NCI-H187 (cell line): ENCODE measurements around the gene VLDLR.

Source experiments
- DNase-seq, 2 experiments: peaks; one replicate each; lab custom pipeline; 2025; lab: John Stamatoyannopoulos, UW

VLDLR gene

DNA sequence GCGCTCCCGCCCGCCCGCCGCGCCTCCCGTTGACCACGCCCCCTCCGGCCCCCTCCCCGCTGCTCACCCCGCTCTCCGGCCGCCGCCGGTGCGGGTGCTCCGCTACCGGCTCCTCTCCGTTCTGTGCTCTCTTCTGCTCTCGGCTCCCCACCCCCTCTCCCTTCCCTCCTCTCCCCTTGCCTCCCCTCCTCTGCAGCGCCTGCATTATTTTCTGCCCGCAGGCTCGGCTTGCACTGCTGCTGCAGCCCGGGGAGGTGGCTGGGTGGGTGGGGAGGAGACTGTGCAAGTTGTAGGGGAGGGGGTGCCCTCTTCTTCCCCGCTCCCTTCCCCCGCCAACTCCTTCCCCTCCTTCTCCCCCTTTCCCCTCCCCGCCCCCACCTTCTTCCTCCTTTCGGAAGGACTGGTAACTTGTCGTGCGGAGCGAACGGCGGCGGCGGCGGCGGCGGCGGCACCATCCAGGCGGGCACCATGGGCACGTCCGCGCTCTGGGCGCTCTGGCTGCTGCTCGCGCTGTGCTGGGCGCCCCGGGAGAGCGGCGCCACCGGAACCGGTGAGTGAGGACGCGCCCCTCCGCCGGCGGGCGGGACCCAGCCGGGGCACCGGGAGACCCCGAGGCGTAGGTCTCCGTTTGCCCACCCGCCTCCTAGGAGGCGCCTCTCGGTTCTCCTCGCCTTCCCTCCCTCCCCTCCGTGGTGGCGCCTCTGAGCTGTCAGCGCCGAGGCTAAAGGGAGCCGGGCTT is at the start of gene VLDLR:
TSS of gene VLDLR (plus strand) at position 66 of the 739 bp plus-strand sequence. CDS start at position 469, 403 bp downstream.
- peak; percentile 51 to 58 for DNase-seq

DNA sequence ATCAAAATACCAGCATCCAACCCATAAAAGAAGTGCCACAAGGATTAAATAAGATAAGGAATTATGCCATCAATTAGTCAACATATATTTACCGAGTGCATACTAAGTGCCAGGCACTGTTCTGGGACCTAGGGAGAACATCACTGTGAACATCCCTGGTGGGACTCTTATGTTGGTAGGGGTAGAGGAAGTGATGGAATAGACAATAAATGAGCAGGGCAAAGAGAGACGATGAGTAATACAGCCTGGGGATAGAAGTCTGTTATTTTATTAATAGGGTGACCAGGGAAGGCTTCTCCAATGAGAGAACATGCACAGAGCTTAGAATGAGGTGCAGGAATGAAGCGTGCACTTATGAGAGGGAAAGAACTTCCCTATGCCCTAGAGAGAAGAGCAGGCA is 47.4 kb upstream of the VLDLR start:
- DNase-seq, result no peak

DNA sequence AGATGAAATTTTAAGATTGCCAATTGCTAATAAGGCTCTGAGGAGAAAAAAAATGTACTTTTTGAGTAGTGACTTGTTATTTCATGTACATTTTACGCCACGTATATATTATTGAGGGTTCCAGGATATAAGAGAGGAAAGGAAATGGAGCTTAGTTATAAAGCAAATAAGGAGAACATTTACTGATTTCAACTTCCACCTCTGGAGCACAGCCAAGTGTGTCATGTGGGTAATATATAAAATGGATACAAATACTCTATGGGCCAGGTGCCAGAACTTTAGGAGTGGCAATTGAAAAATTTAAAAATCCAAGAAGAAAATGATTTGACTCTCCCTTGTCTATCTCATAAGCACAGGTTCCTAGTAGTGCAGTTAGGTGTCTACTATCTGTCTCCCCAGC is 45.0 kb upstream of the VLDLR start:
- no peak for DNase-seq

- DNase-seq, result no peak
Observed at GRCh38 chr9:2583308-2584013, 38.1 kb upstream of the VLDLR start.

DNA sequence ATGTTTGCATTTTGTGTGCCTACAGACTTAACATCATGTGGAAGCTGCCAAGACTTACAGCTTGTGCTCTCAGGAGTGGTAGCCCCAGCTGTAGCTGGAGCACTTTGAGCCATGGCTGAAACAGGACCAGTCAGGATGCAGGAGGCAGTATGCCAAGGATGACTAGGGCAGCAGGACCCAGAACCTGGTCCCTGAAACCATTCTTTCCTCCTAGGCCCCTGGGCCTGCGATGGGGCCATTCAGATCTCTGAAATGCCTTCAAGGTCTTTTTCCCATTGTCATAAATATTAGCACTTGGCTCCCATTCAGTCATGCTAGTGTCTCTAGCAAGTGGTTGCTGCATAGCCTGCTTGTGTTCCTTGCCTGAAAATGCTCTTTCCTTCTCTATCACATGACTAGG is 29.6 kb upstream of the VLDLR start:
- DNase-seq, result no peak

- no peak for DNase-seq
Observed at GRCh38 chr9:2593744-2594143, 27.8 kb upstream of the VLDLR start.

DNA sequence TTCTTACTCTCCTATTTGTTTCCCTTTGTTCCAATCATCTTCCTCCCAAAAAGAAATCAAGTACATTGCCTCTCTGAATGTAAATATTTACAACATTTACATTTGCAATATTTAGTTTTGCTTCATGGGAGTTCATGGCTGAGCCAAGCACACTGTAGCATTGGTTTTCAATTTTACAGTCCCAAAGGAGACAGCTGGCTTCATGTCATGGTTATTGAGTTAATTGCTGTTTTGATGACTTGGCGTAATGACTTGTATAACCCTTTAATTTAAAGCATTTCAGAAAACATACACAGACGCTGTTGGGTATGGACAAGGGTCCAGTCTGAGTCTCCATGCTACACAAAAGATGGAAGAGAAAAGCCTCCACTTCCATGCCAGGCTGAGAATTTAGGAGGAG is 25.6 kb upstream of the VLDLR start:
- no peak for DNase-seq

DNA sequence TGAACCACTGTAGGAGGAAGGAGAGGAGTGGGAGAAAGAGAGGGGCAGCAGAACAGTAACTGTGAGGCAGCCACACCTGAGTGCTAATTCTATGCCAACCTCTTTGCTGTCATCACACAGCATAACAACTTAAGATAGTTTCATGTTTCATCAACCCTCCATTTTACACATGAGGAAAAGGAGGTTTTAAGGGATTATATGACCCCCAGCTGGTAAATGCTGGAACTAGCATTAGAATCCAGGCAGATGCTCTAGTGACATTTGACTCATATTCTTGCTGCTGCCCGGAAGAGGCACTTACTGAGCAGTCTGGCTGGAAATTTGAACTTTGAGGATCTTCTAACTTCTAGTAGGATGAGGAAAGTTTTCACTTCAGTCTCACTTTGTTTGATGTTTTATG is 24.1 kb upstream of the VLDLR start:
- DNase-seq, result peak in 1 of 2 experiments; percentile 27

- DNase-seq, result no peak
Observed at GRCh38 chr9:2599896-2600295, 21.7 kb upstream of the VLDLR start.

DNA sequence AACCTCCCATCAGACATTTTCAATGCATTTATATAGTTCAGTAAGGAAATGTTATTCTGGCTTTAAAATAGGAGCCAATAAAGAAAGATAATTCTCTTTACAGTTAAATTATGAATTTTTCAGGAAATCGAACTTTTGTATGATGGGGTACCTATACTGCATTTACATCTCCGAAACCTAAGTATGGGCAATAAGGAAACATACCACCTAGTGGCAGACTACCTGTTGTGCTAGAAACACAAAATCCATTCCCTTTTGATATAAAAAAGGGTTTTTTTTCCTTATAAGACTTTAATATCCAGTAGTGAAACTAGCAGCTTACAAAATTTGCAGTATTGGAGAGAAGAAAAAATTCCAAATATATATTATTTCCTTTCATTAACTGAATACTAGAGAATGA is 21.3 kb upstream of the VLDLR start:
- DNase-seq, result no peak

GRCh38 chr9:2601785-2602378 is 19.7 kb upstream of the VLDLR start:
- DNase-seq, result no peak

DNA sequence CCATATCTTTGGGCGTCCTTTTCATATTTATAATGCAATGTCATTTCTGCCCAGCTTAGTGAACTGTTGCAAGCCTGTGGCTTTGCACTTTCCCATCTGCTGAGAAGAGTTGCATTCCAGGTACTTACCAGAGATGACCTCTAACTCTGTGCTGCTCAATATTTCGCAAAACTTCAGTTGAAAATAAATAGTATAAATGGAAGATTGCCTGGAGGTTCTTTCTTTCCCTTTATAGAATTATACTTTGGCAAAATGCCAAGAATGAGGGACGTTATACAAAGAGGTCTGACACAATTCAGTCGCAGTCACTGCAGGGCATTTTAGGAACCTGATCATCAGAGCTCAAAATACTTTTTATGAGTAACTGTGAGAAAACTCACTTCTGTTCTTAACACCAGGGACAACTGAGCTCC is 18.9 kb upstream of the VLDLR start:
- DNase-seq, result no peak

DNA sequence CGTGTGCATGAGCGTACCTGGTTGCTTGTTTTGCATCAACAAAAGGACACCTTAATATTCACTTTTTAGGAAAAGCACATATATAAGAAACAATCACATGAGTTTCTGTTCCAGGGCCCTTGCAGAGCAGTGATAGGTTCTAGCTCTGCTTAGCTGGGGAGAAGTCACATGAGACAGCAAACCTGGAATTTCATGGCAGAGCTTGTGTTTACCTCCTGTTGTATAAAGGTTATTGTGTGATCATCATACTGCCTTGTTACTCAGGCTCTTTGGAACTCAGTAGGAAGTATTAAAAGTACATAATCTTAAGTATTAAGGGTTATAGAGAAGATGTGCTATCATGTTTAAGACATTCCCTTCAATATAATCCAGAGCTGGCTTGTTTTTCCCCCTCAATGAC is 18.0 kb upstream of the VLDLR start:
- no peak for DNase-seq

GRCh38 chr9:2605246-2605645 is 16.3 kb upstream of the VLDLR start:
- no peak for DNase-seq

GRCh38 chr9:2608276-2608675 is 13.3 kb upstream of the VLDLR start:
- DNase-seq, result no peak

DNA sequence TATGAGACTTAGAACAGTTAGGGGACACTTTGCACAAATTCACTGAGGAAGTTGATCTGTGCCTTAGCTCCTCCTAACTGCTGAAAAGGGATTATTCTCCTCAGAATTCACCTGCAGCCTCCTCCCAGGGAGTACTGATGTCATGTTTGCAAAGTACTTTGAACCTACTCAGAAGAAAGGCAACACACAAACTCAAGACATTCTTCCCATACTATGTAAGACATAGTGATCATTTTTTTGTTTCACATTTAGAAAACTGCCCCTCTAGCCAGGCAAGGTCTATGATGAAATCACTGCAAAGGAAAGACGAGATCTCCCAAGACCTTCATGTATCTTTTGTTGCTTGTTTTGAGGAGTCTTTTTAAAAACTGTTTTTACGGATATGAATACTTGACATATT is 10.6 kb upstream of the VLDLR start:
- no peak for DNase-seq

DNA sequence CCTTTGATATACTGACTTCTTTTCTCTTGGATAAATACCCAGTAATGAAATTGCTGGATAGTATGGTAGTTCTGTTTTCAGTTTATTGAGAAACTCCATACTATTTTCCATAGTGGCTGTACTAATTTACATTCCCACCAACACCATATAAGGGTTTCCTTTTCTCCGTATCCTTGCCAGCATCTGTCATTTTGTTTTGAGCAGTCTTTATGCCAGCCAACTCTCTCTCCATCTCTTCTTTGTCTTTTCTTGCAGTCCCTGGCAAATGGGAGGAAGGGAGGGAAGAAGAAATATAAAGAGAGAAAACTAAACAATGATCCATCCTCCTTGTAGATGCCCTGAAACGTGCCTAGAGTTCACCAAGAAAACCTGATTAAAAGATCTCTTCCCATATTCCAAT is 9.6 kb upstream of the VLDLR start:
- no peak for DNase-seq

DNA sequence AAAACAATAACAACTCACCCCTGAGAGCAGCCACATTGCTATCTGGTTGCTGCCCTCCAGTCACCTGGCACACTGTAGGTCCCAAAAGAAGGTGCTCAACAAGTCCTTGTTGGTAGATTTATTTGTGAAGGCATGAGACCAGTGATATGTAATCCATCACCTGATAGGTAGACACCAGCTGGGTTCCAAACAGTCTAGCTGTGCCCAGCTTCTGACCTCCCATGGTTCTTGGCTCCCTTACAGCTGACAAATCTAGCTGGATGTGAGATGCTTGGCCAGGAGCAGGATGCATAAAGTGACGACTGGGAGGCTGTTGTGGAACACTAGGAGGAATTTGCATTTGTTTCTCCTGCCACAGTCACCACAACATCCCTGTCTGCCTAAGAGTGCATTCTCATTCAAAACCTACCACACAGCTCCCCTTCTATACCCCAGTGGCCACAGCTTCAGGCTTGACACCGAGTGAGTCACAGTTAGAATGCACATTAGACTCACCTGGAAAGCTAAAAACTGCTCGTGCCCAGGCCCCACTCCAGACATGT is 7.8 kb upstream of the VLDLR start:
- DNase-seq, result no peak

- DNase-seq, result no peak
Observed at GRCh38 chr9:2615497-2615896, 6.1 kb upstream of the VLDLR start.

DNA sequence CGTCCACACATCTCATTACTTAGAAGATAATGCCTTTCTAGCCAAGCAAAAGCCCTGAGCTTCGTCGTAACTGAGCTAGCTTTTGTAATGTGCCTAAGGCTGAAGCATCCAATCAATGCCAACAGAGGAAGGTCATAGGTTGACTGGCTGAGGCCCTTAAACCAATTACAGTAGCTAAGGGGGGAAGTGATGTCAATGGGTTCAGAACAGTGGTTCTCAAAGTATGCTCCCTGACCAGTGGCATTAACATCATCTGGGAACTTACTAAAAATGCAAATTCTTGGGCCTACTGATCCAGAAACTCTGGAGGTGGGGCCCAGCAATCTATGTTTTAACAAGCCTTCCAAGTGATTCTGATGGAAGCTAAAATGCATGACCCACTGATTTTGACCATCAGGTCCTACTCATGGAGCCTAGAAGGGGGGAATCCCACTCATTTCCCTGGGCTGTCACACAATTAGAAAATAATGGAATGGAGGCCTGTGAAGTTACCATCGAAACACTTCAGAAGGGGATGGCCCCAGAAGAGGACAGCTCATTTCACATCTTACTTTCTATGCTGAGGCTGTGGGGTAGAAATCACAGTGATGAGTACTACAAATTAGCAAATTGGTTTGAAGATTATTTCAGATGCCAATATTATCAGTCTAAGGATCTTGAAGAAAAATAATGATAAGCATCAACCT is 4.8 kb upstream of the VLDLR start:
- DNase-seq, result no peak

DNA sequence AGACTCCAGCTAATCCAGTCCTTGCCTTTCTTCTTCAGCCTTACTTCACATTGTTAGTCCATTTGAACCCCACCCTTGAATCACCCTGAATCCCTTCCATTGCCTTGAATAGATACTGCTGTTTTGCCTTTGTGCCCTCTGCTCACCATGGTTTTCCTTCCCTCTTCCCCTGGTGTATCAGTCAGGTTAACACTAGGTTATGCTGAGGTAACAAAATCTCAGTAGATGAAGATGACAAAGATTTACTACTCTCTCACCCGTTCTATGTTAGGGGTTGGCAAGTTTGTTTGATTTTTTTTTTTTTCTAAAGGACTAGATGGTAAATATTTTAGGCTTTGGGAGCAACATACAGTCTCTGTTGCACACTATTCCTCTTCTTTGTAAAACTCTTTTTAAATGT is 3.3 kb upstream of the VLDLR start:
- no peak for DNase-seq

- peak; percentile 51 to 74 for DNase-seq
Observed at GRCh38 chr9:2620919-2621721, 467 bp upstream of the VLDLR start.
